GM21381 (cell line): ENCODE measurements around the gene IGSF3.
"Not testable (repeated sequence)": the region's sequence is repeated elsewhere in the genome, so short reads cannot be mapped to it uniquely, and the experiment has no call there.

ENCODE experiments used
- ATAC-seq: cut with Tn5 transposase; IDR thresholded peaks from one replicate; pipeline ENCODE4 v1.9.1; 2021; ENCODE audit warnings: mild to moderate bottlenecking, moderate library complexity; ENCODE audit not compliant: unreplicated experiment

The IGSF3 gene

GRCh38 chr1:116664366-116664977 lies 3.1 kb downstream of the IGSF3 start:
- no peak for ATAC-seq

- no peak for ATAC-seq
Measured at GRCh38 chr1:116663821-116664220, 3.7 kb downstream of the IGSF3 start.

GRCh38 chr1:116661633-116662032 lies 5.9 kb downstream of the IGSF3 start:
- no peak for ATAC-seq

GRCh38 chr1:116658645-116659044 lies 8.9 kb downstream of the IGSF3 start:
- not testable (repeated sequence) for ATAC-seq

GRCh38 chr1:116657836-116658235 lies 9.7 kb downstream of the IGSF3 start:
- not testable (repeated sequence) for ATAC-seq

- no peak for ATAC-seq
Measured at GRCh38 chr1:116654351-116654750, 13.2 kb downstream of the IGSF3 start.

GRCh38 chr1:116652598-116652997 lies 14.9 kb downstream of the IGSF3 start:
- ATAC-seq: not testable (repeated sequence)

- not testable (repeated sequence) for ATAC-seq
Measured at GRCh38 chr1:116650781-116651180, 16.8 kb downstream of the IGSF3 start.

GRCh38 chr1:116649041-116649440 lies 18.5 kb downstream of the IGSF3 start:
- not testable (repeated sequence) for ATAC-seq

- not testable (repeated sequence) for ATAC-seq
Measured at GRCh38 chr1:116648325-116648724, 19.2 kb downstream of the IGSF3 start.

- not testable (repeated sequence) for ATAC-seq
Measured at GRCh38 chr1:116647186-116647585, 20.3 kb downstream of the IGSF3 start.

- ATAC-seq: not testable (repeated sequence)
Measured at GRCh38 chr1:116646673-116647170, 20.8 kb downstream of the IGSF3 start.

- ATAC-seq: not testable (repeated sequence)
Measured at GRCh38 chr1:116645802-116646672, 21.5 kb downstream of the IGSF3 start.

- not testable (repeated sequence) for ATAC-seq
Measured at GRCh38 chr1:116644993-116645392, 22.5 kb downstream of the IGSF3 start.

- ATAC-seq: not testable (repeated sequence)
Measured at GRCh38 chr1:116644096-116644495, 23.4 kb downstream of the IGSF3 start.

GRCh38 chr1:116643281-116643751 lies 24.2 kb downstream of the IGSF3 start:
- not testable (repeated sequence) for ATAC-seq

GRCh38 chr1:116642311-116643280 lies 24.9 kb downstream of the IGSF3 start:
- not testable (repeated sequence) for ATAC-seq

- not testable (repeated sequence) for ATAC-seq
Measured at GRCh38 chr1:116637583-116637982, 29.9 kb downstream of the IGSF3 start.

- ATAC-seq: not testable (repeated sequence)
Measured at GRCh38 chr1:116636584-116636983, 30.9 kb downstream of the IGSF3 start.

- ATAC-seq: not testable (repeated sequence)
Measured at GRCh38 chr1:116634386-116634785, 33.1 kb downstream of the IGSF3 start.
